C4-2B (cell line): Measurements from ENCODE around the gene DPP6.

Experiments used
- H3K27ac ChIP-seq: fragments of 450-650 bp; 2 replicates; pipeline ENCODE4 v1.5.1; 2017
- ZFX ChIP-seq: fragments of 450-650 bp; IDR thresholded peaks from 2 replicates; pipeline ENCODE4 v1.6.1; 2017
- TF ChIP-seq, protein P1 (sequence below): fragments of 450-650 bp; conservative IDR thresholded peaks from 2 replicates; pipeline ENCODE4 v1.5.1; 2017; ENCODE audit warnings: mild to moderate bottlenecking

Gene DPP6

GRCh38 chr7:154388412-154388811 is 336.2 kb downstream of the DPP6 start:
- TF ChIP-seq ZFX: no peak
- TF ChIP-seq, protein P1, sequence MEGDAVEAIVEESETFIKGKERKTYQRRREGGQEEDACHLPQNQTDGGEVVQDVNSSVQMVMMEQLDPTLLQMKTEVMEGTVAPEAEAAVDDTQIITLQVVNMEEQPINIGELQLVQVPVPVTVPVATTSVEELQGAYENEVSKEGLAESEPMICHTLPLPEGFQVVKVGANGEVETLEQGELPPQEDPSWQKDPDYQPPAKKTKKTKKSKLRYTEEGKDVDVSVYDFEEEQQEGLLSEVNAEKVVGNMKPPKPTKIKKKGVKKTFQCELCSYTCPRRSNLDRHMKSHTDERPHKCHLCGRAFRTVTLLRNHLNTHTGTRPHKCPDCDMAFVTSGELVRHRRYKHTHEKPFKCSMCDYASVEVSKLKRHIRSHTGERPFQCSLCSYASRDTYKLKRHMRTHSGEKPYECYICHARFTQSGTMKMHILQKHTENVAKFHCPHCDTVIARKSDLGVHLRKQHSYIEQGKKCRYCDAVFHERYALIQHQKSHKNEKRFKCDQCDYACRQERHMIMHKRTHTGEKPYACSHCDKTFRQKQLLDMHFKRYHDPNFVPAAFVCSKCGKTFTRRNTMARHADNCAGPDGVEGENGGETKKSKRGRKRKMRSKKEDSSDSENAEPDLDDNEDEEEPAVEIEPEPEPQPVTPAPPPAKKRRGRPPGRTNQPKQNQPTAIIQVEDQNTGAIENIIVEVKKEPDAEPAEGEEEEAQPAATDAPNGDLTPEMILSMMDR: no peak
- no peak overlapping the region for H3K27ac ChIP-seq

DNA sequence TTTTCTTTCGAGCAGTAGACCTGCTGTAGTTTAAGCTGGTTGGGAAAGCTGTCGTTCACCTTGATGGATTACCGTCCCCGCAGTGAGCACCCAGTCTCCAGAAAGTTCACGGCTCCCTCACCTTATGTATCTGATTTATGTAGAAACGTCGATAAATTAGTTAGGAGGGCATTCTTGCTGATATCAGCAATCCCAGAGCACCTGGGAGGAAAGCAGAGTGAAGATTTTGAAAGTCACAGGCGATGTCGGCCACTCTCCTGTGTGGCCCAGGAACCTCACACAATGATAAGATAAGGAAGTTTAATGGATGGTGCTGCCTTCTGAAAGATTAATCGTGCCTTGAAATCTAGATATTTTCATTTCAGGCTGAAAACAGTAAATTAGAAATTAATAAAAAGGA is 336.8 kb downstream of the DPP6 start:
- TF ChIP-seq, protein P1: no peak
- no peak for TF ChIP-seq ZFX
- H3K27ac ChIP-seq: no peak overlapping the region

DNA sequence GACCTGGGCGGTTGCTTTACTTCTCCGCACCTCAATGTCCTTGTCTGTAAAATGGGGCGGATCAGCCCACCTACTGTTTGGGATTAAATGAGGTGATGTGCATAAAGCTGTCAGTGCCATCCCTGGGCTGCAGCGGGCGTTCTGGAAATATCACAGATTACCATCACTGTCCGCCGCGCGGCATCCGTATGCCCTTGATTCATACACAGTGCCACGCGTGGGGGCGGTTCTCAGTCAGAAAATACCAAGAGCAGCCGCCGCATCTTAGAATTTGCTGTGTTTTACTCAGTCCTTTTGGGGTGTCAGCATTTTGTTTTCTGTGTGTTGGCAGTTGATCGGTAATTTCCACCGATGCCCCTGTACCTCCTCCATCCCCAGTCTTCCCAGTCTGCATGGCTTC is 338.8 kb downstream of the DPP6 start:
- H3K27ac ChIP-seq: no peak overlapping the region
- no peak for TF ChIP-seq ZFX
- TF ChIP-seq, protein P1: no peak

GRCh38 chr7:154394804-154395203 is 342.6 kb downstream of the DPP6 start:
- H3K27ac ChIP-seq: no peak overlapping the region
- TF ChIP-seq, protein P1: no peak
- TF ChIP-seq ZFX: no peak

GRCh38 chr7:154406312-154406711 is 354.1 kb downstream of the DPP6 start:
- H3K27ac ChIP-seq: no peak overlapping the region
- TF ChIP-seq, protein P1: no peak
- no peak for TF ChIP-seq ZFX

GRCh38 chr7:154409703-154410311 is 357.6 kb downstream of the DPP6 start:
- no peak overlapping the region for H3K27ac ChIP-seq
- TF ChIP-seq, protein P1: no peak
- TF ChIP-seq ZFX: no peak

DNA sequence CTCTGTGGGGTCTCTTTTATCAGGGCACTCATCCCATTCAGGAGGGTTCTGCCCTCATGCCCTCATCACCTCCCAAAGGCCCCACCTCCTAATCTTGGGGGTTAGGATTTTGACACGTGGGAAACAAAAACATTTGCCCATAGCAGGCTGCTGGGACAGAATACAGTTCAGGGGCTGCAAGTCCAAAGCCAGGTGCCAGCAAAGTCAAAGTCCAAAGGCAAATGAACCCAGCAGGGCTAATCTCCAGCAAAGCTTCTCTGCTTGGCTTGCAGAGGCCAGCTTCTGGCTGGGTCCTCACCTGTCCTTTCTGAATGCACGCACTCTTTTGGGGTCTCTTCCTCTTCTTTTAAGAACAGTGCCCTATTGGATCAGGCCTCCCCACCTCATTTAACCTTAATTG is 359.9 kb downstream of the DPP6 start:
- TF ChIP-seq, protein P1: no peak
- TF ChIP-seq ZFX: no peak

More for the DNA sequence above, 359.9 kb downstream of the DPP6 start:
- H3K27ac ChIP-seq: no peak overlapping the region
